Keratinocyte (primary cell): ENCODE results near the gene OR9Q2. TPM values are rescaled to one million over a fixed set of nuclear protein-coding genes. Genes with fewer than 3 reads are reported as not detected.

ENCODE experiments used
- DNase-seq: peaks from one replicate; pipeline ENCODE4 v3.0.0-alpha.2; 2011; ENCODE audit warnings: low read depth, missing footprints, low spot score
- FAIRE-seq: peaks from 2 replicates; lab custom pipeline; 2011; peaks lifted over from hg19 to GRCh38; lab: Jason Lieb, UNC
- H2AFZ ChIP-seq: 2 replicates; pipeline ENCODE4 v1.6.0; 2012; ENCODE audit warnings: low read length, control low read depth, inconsistent platforms; ENCODE audit not compliant: control insufficient read depth
- H3K27ac ChIP-seq: 2 replicates; pipeline ENCODE4 v1.5.1; 2011; ENCODE audit warnings: low read length; ENCODE audit not compliant: control insufficient read depth, insufficient read depth
- H3K27me3 ChIP-seq: 3 replicates; pipeline ENCODE4 v1.6.0; 2011; ENCODE audit warnings: low read length; ENCODE audit not compliant: control insufficient read depth, insufficient read depth; ENCODE audit errors: extremely low read depth
- H3K36me3 ChIP-seq, 2 experiments: 2 replicates in 1 of 2; 3 replicates in 1 of 2; pipeline ENCODE4 v1.5.1; 2011; ENCODE audit warnings: low read length in 2 of 2, mild to moderate bottlenecking in 1 of 2; ENCODE audit not compliant: control insufficient read depth in 2 of 2, insufficient read depth in 2 of 2; ENCODE audit errors: extremely low read depth in 1 of 2
- H3K4me1 ChIP-seq: 3 replicates; pipeline ENCODE4 v1.5.1; 2011; ENCODE audit warnings: low read length; ENCODE audit not compliant: control insufficient read depth, insufficient read depth; ENCODE audit errors: extremely low read depth
- H3K4me2 ChIP-seq: 3 replicates; pipeline ENCODE4 v1.6.0; 2011; ENCODE audit warnings: low read depth, low read length; ENCODE audit not compliant: control insufficient read depth, insufficient read depth; ENCODE audit errors: extremely low read depth
- H3K4me3 ChIP-seq, 3 experiments: fragments of 200-600 bp in 1 of 3; sonication (generic) in 1 of 3; 2 replicates in 2 of 3; 3 replicates in 1 of 3; pipeline ENCODE4 v1.5.1; 2011 to 2016; ENCODE audit warnings: low read length in 3 of 3, mild to moderate bottlenecking in 3 of 3, control low read depth in 2 of 3, inconsistent platforms in 1 of 3, low read depth in 1 of 3, mixed read lengths in 1 of 3, mixed run types in 1 of 3, moderate library complexity in 1 of 3; ENCODE audit not compliant: control insufficient read depth in 2 of 3, insufficient read depth in 2 of 3; ENCODE audit errors: extremely low read depth in 1 of 3
- H3K79me2 ChIP-seq: 2 replicates; pipeline ENCODE4 v1.6.0; 2012; ENCODE audit warnings: low read length; ENCODE audit not compliant: control insufficient read depth, insufficient read depth
- H3K9ac ChIP-seq: 3 replicates; pipeline ENCODE4 v1.6.0; 2011; ENCODE audit warnings: low read length; ENCODE audit not compliant: control insufficient read depth, insufficient read depth; ENCODE audit errors: extremely low read depth
- H3K9me1 ChIP-seq: 3 replicates; pipeline ENCODE4 v1.6.0; 2011; ENCODE audit warnings: low read length; ENCODE audit not compliant: control insufficient read depth, insufficient read depth; ENCODE audit errors: extremely low read depth
- H3K9me3 ChIP-seq: 2 replicates; pipeline ENCODE4 v1.5.1; 2012; ENCODE audit warnings: low read depth, low read length; ENCODE audit not compliant: control insufficient read depth
- H4K20me1 ChIP-seq: 3 replicates; pipeline ENCODE4 v1.6.0; 2011; ENCODE audit warnings: low read length; ENCODE audit not compliant: control insufficient read depth, insufficient read depth; ENCODE audit errors: extremely low read depth
- EZH2 ChIP-seq: IDR thresholded peaks from one replicate; pipeline ENCODE4 v1.6.1; 2012; ENCODE audit warnings: inconsistent platforms, mild to moderate bottlenecking, low read length, moderate library complexity
- dilution Hi-C: fragments of 300-500 bp; cut with MboI; formaldehyde crosslinking; loops from one replicate; pipeline ENCODE4 v1.7.0; 2020; ENCODE audit warnings: low sequenced_read_pairs; ENCODE audit not compliant: extremely low pct_ligation_motif_present
- polyA plus RNA-seq, 5 experiments: library from polyadenylated mRNA; depleted of rRNA in 3 of 5; stranded (reverse) in 3 of 5; stranded (forward) in 1 of 5; unstranded in 1 of 5; fragments of >200 nt; gene quantifications; 1 replicate in 1 of 5; 2 replicates in 3 of 5; 3 replicates in 1 of 5; pipeline versions ENCODE4 v1.2.1 to v1.2.3, GENCODE V29; 2011 to 2012; ENCODE audit warnings: missing spikeins in 2 of 5, low read depth in 1 of 5, low replicate concordance in 1 of 5
- TF ChIP-seq, protein P1 (sequence below), 3 experiments: IDR thresholded peaks in 1 of 3; conservative IDR thresholded peaks in 1 of 3; optimal IDR thresholded peaks in 1 of 3; 2 replicates in 2 of 3; 3 replicates in 1 of 3; pipeline versions ENCODE3 to v1.5.1; 2011; ENCODE audit warnings: low read length in 3 of 3, mild to moderate bottlenecking in 3 of 3, moderate library complexity in 2 of 3, control low read depth in 1 of 3, inconsistent platforms in 1 of 3; ENCODE audit not compliant: insufficient read depth in 2 of 3; ENCODE audit errors: extremely low read depth in 1 of 3

Gene OR9Q2
- polyA plus RNA-seq, 1 donor (not counting 4 experiments of a cell fraction or from before 2014, with no cell fraction given): not detected

DNA sequence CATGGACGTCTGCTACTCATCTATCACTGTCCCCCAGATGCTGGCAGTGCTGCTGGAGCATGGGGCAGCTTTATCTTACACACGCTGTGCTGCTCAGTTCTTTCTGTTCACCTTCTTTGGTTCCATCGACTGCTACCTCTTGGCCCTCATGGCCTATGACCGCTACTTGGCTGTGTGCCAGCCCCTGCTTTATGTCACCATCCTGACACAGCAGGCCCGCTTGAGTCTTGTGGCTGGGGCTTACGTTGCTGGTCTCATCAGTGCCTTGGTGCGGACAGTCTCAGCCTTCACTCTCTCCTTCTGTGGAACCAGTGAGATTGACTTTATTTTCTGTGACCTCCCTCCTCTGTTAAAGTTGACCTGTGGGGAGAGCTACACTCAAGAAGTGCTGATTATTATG, 9.2 kb upstream of the OR9Q2 start:
- no peak overlapping the region for H3K4me2 ChIP-seq
- H3K27me3 ChIP-seq: no peaks in the 10 kb centered on the region
- no peaks in the 10 kb centered on the region for H4K20me1 ChIP-seq
- H3K36me3 ChIP-seq: no peaks in the 10 kb centered on the region
- no peaks in the 10 kb centered on the region for H3K9me1 ChIP-seq
- no peaks in the 10 kb centered on the region for H3K4me1 ChIP-seq
- H3K79me2 ChIP-seq: no peaks in the 10 kb centered on the region
- no peak overlapping the region for H3K9ac ChIP-seq
- dilution Hi-C loops: no loop called here
- H3K9me3 ChIP-seq: no peaks in the 10 kb centered on the region
- H2AFZ ChIP-seq: no peak overlapping the region
- no peak for FAIRE-seq
- no peak for TF ChIP-seq EZH2
- TF ChIP-seq, protein P1, sequence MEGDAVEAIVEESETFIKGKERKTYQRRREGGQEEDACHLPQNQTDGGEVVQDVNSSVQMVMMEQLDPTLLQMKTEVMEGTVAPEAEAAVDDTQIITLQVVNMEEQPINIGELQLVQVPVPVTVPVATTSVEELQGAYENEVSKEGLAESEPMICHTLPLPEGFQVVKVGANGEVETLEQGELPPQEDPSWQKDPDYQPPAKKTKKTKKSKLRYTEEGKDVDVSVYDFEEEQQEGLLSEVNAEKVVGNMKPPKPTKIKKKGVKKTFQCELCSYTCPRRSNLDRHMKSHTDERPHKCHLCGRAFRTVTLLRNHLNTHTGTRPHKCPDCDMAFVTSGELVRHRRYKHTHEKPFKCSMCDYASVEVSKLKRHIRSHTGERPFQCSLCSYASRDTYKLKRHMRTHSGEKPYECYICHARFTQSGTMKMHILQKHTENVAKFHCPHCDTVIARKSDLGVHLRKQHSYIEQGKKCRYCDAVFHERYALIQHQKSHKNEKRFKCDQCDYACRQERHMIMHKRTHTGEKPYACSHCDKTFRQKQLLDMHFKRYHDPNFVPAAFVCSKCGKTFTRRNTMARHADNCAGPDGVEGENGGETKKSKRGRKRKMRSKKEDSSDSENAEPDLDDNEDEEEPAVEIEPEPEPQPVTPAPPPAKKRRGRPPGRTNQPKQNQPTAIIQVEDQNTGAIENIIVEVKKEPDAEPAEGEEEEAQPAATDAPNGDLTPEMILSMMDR (optimal IDR thresholded peaks at IDR 0.05 in 1 of 3, IDR thresholded peaks at IDR 0.05 in 1 of 3, conservative IDR thresholded peaks at IDR 0.05 in 1 of 3; ENCODE audit: extremely low read depth in 1 of 3, insufficient read depth in 2 of 3, low read length in 3 of 3): no peak
- H3K27ac ChIP-seq: no peak overlapping the region
- no peak overlapping the region for H3K4me3 ChIP-seq
- no peak for DNase-seq

DNA sequence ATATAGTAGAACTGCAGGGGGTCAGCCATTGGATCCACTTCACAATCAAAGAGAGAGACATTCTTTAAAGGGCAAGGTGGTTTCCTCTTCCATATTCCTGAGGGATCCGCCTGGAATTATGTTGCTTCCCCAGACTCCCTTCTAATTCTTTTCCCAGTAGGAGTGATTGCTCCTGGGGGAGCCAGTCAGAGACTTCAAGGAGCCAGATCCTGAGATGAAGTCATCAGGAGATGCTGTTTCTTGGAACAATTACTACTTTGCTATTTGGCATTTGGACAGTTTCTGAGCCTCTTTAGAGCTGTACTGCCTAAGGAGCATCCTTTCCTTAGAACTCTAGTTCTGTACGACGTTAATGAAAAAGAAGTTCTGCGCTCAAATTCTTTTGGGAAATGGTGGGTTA, 1.9 kb upstream of the OR9Q2 start:
- Histone ChIP-seq H3K9me3 (no peaks in the 10 kb centered on the region), H3K79me2 (no peaks in the 10 kb centered on the region), H4K20me1 (no peaks in the 10 kb centered on the region), H3K4me2 (no peak overlapping the region), H3K27me3 (no peaks in the 10 kb centered on the region), H3K9ac (no peak overlapping the region), H3K4me1 (no peaks in the 10 kb centered on the region), H3K36me3 (no peaks in the 10 kb centered on the region), H3K4me3 (no peak overlapping the region), H2AFZ (no peak overlapping the region), H3K9me1 (no peaks in the 10 kb centered on the region), H3K27ac (no peak overlapping the region)
- dilution Hi-C loops: no loop called here
- DNase-seq (no peak), FAIRE-seq (no peak)
- TF ChIP-seq, protein P1 (optimal IDR thresholded peaks at IDR 0.05 in 1 of 3, IDR thresholded peaks at IDR 0.05 in 1 of 3, conservative IDR thresholded peaks at IDR 0.05 in 1 of 3; ENCODE audit: extremely low read depth in 1 of 3, insufficient read depth in 2 of 3, low read length in 3 of 3): no peak
